HepG2 (cell line): ENCODE measurements around the gene ERMARD. TPM values are rescaled to one million over a fixed set of nuclear protein-coding genes. Genes with fewer than 3 reads are reported as not detected.

Source experiments
- ARID2 ChIP-seq: sonication (generic); formaldehyde crosslinking; IDR thresholded peaks from 2 replicates; pipeline ENCODE4 v1.8.1; 2022; ENCODE audit warnings: mild to moderate bottlenecking, missing genetic modification reagents, borderline replicate concordance
- BRD4 ChIP-seq: sonication (generic); formaldehyde crosslinking; IDR thresholded peaks from 2 replicates; pipeline ENCODE4 v1.4.0; 2020; ENCODE audit warnings: missing genetic modification reagents
- EED ChIP-seq: sonication (generic); formaldehyde crosslinking; IDR thresholded peaks from 2 replicates; pipeline ENCODE4 v1.5.0; 2020; ENCODE audit warnings: mild to moderate bottlenecking, missing genetic modification reagents
- ELF4 ChIP-seq: sonication (generic); formaldehyde crosslinking; IDR thresholded peaks from 2 replicates; pipeline ENCODE4 v1.5.0; 2020; ENCODE audit warnings: missing genetic modification reagents, mild to moderate bottlenecking, moderate library complexity, borderline replicate concordance
- GABPA ChIP-seq, 2 experiments: IDR thresholded peaks; 2 replicates each; pipeline ENCODE4 v1.6.1; 2011 to 2016; ENCODE audit warnings: low read depth in 2 of 2, low read length in 1 of 2, missing biosample characterization in 1 of 2, missing genetic modification characterization in 1 of 2
- HMGA1 ChIP-seq: sonication (generic); formaldehyde crosslinking; conservative IDR thresholded peaks from 2 replicates; pipeline ENCODE4 v1.4.0; 2020; ENCODE audit warnings: missing genetic modification reagents
- HOXA7 ChIP-seq: sonication (generic); formaldehyde crosslinking; IDR thresholded peaks from 2 replicates; pipeline ENCODE4 v1.8.1; 2022; ENCODE audit warnings: mild to moderate bottlenecking, missing genetic modification reagents, moderate library complexity
- IKZF4 ChIP-seq: sonication (generic); formaldehyde crosslinking; IDR thresholded peaks from 2 replicates; pipeline ENCODE4 v1.5.1; 2020; ENCODE audit warnings: borderline replicate concordance, mild to moderate bottlenecking, low read depth, missing genetic modification reagents; ENCODE audit errors: not compliant biosample characterization
- KLF9 ChIP-seq: IDR thresholded peaks from 2 replicates; pipeline ENCODE4 v1.6.1; 2016; ENCODE audit warnings: low read depth
- MAZ ChIP-seq, 2 experiments: sonication (generic) in 1 of 2; formaldehyde crosslinking in 1 of 2; IDR thresholded peaks; 2 replicates each; pipeline versions ENCODE4 v1.5.0 to v1.6.1; 2012 to 2020; ENCODE audit warnings: low read depth in 2 of 2, mild to moderate bottlenecking in 2 of 2, borderline replicate concordance in 1 of 2, improper control_type of control experiment in 1 of 2, low read length in 1 of 2, missing genetic modification reagents in 1 of 2, moderate library complexity in 1 of 2
- REPIN1 ChIP-seq: sonication (generic); formaldehyde crosslinking; IDR thresholded peaks from 2 replicates; pipeline ENCODE4 v1.8.0; 2022; ENCODE audit warnings: missing genetic modification reagents, low read depth, mild to moderate bottlenecking, borderline replicate concordance
- TBL1XR1 ChIP-seq: fragments of 150-350 bp; IDR thresholded peaks from 2 replicates; pipeline ENCODE4 v1.6.1; 2014; ENCODE audit warnings: borderline replicate concordance, low read length; ENCODE audit not compliant: partially characterized antibody
- ZBTB7A ChIP-seq: sonication (generic); formaldehyde crosslinking; IDR thresholded peaks from 2 replicates; pipeline ENCODE4 v1.8.0; 2022; ENCODE audit warnings: mild to moderate bottlenecking, missing genetic modification reagents
- ZFP82 ChIP-seq: sonication (generic); formaldehyde crosslinking; IDR thresholded peaks from 2 replicates; pipeline ENCODE4 v1.5.1; 2020; ENCODE audit warnings: mild to moderate bottlenecking, missing genetic modification reagents, borderline replicate concordance
- ZNF253 ChIP-seq: sonication (generic); formaldehyde crosslinking; IDR thresholded peaks from 2 replicates; pipeline ENCODE4 v1.8.0; 2022; ENCODE audit warnings: mild to moderate bottlenecking, missing genetic modification reagents, borderline replicate concordance
- ZNF296 ChIP-seq: sonication (generic); formaldehyde crosslinking; conservative IDR thresholded peaks from 2 replicates; pipeline ENCODE4 v1.5.0; 2020; ENCODE audit warnings: mild to moderate bottlenecking, missing genetic modification reagents
- ZNF468 ChIP-seq: sonication (generic); formaldehyde crosslinking; IDR thresholded peaks from 2 replicates; pipeline ENCODE4 v1.8.0; 2022; ENCODE audit warnings: mild to moderate bottlenecking, moderate library complexity, missing genetic modification reagents
- ZNF547 ChIP-seq: sonication (generic); formaldehyde crosslinking; IDR thresholded peaks from 2 replicates; pipeline ENCODE4 v1.5.1; 2020; ENCODE audit warnings: mild to moderate bottlenecking, missing genetic modification reagents
- ZNF572 ChIP-seq: sonication (generic); formaldehyde crosslinking; IDR thresholded peaks from 2 replicates; pipeline ENCODE4 v1.5.1; 2020; ENCODE audit warnings: mild to moderate bottlenecking, missing genetic modification reagents
- polyA plus RNA-seq, 8 experiments: library from polyadenylated mRNA; depleted of rRNA in 3 of 8; stranded (reverse) in 7 of 8; unstranded in 1 of 8; fragments of >200 nt; fragmentation: Illumina TruSeq in 4 of 8; extraction: Trizol in 4 of 8; gene quantifications; 2 replicates each; pipeline versions ENCODE4 v1.2.1 to v1.2.3, GENCODE V29; 2011 to 2016; ENCODE audit warnings: low read depth in 4 of 8, missing spikeins in 1 of 8, mixed read lengths in 1 of 8; ENCODE audit not compliant: insufficient read depth in 1 of 8
- total RNA-seq, 5 experiments: library from RNA; depleted of rRNA; stranded (reverse); fragments of >200 nt; fragmentation: Illumina TruSeq; extraction: Trizol; gene quantifications; 2 replicates each; pipeline ENCODE4 v1.2.3, GENCODE V29; 2016; ENCODE audit warnings: low read depth in 1 of 5
- TF ChIP-seq, protein P1 (sequence below): sonication (generic); formaldehyde crosslinking; IDR thresholded peaks from 2 replicates; pipeline ENCODE4 v1.5.0; 2020; ENCODE audit warnings: missing genetic modification reagents
- TF ChIP-seq, protein P2 (sequence below): sonication (generic); formaldehyde crosslinking; IDR thresholded peaks from 2 replicates; pipeline ENCODE4 v1.5.1; 2020; ENCODE audit warnings: missing genetic modification reagents, mild to moderate bottlenecking, borderline replicate concordance
- TF ChIP-seq, protein P3 (sequence below): sonication (generic); formaldehyde crosslinking; conservative IDR thresholded peaks from 2 replicates; pipeline ENCODE4 v1.4.0; 2020; ENCODE audit warnings: missing genetic modification reagents
- TF ChIP-seq, protein P4 (sequence below): sonication (generic); formaldehyde crosslinking; IDR thresholded peaks from 2 replicates; pipeline ENCODE4 v1.8.0; 2022; ENCODE audit warnings: mild to moderate bottlenecking, missing genetic modification reagents; ENCODE audit not compliant: insufficient replicate concordance

ERMARD gene
- total and polyA plus RNA-seq, 2 of the 13 experiments (the other 11 are each of a cell fraction or from before 2014, with no cell fraction given) = 8.8 to 10.7 TPM

- no peak for TF ChIP-seq ZNF468 (CRISPR knock-in tag)
- TF ChIP-seq ZNF296 = no peak
- TF ChIP-seq, protein P1, sequence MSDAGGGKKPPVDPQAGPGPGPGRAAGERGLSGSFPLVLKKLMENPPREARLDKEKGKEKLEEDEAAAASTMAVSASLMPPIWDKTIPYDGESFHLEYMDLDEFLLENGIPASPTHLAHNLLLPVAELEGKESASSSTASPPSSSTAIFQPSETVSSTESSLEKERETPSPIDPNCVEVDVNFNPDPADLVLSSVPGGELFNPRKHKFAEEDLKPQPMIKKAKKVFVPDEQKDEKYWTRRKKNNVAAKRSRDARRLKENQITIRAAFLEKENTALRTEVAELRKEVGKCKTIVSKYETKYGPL (CRISPR knock-in tag) = no peak
- TF ChIP-seq, protein P2, sequence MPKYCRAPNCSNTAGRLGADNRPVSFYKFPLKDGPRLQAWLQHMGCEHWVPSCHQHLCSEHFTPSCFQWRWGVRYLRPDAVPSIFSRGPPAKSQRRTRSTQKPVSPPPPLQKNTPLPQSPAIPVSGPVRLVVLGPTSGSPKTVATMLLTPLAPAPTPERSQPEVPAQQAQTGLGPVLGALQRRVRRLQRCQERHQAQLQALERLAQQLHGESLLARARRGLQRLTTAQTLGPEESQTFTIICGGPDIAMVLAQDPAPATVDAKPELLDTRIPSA (CRISPR knock-in tag) = no peak
- TF ChIP-seq, protein P3, sequence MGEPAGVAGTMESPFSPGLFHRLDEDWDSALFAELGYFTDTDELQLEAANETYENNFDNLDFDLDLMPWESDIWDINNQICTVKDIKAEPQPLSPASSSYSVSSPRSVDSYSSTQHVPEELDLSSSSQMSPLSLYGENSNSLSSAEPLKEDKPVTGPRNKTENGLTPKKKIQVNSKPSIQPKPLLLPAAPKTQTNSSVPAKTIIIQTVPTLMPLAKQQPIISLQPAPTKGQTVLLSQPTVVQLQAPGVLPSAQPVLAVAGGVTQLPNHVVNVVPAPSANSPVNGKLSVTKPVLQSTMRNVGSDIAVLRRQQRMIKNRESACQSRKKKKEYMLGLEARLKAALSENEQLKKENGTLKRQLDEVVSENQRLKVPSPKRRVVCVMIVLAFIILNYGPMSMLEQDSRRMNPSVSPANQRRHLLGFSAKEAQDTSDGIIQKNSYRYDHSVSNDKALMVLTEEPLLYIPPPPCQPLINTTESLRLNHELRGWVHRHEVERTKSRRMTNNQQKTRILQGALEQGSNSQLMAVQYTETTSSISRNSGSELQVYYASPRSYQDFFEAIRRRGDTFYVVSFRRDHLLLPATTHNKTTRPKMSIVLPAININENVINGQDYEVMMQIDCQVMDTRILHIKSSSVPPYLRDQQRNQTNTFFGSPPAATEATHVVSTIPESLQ (CRISPR knock-in tag) = no peak
- no peak; the same call in 1 of the 2 replicates for TF ChIP-seq REPIN1 (CRISPR knock-in tag)
- no peak for TF ChIP-seq ZNF253 (CRISPR knock-in tag)
- TF ChIP-seq ELF4 (CRISPR knock-in tag) = no peak
- TF ChIP-seq TBL1XR1 = no peak
- no peak for TF ChIP-seq GABPA (IDR thresholded peaks at IDR 0.05; ENCODE audit: low read depth, low read length)
- TF ChIP-seq GABPA (CRISPR knock-in tag; IDR thresholded peaks at IDR 0.05; ENCODE audit: low read depth) = peak; percentile 54
- TF ChIP-seq HMGA1 = no peak
- 0 out of 2 replicates have a peak, but pooled peaks have one; percentile 55 for TF ChIP-seq BRD4 (CRISPR knock-in tag)
- TF ChIP-seq ZNF547 (CRISPR knock-in tag) = no peak; the same call in 1 of the 2 replicates
- no peak for TF ChIP-seq ZNF572 (CRISPR knock-in tag)
- no peak for TF ChIP-seq MAZ (IDR thresholded peaks at IDR 0.05; ENCODE audit: borderline replicate concordance, low read depth, low read length)
- TF ChIP-seq MAZ (CRISPR knock-in tag; IDR thresholded peaks at IDR 0.05; ENCODE audit: low read depth) = no peak
- peak; percentile 50 for TF ChIP-seq IKZF4
- TF ChIP-seq HOXA7 (CRISPR knock-in tag) = no peak
- no peak for TF ChIP-seq ARID2 (CRISPR knock-in tag)
- peak; percentile 40; the same call in 1 of the 2 replicates for TF ChIP-seq ZBTB7A (CRISPR knock-in tag)
- TF ChIP-seq, protein P4, sequence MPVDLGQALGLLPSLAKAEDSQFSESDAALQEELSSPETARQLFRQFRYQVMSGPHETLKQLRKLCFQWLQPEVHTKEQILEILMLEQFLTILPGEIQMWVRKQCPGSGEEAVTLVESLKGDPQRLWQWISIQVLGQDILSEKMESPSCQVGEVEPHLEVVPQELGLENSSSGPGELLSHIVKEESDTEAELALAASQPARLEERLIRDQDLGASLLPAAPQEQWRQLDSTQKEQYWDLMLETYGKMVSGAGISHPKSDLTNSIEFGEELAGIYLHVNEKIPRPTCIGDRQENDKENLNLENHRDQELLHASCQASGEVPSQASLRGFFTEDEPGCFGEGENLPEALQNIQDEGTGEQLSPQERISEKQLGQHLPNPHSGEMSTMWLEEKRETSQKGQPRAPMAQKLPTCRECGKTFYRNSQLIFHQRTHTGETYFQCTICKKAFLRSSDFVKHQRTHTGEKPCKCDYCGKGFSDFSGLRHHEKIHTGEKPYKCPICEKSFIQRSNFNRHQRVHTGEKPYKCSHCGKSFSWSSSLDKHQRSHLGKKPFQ = peak; percentile 48
- no peak for TF ChIP-seq KLF9 (CRISPR knock-in tag)
- TF ChIP-seq EED (CRISPR knock-in tag) = no peak
- TF ChIP-seq ZFP82 = no peak
These were observed 58.9 kb downstream of the ERMARD start (continued) for GRCh38 chr6:169810066-169810989.
